Measurements from ENCODE around the gene RAB3GAP1. TPM values are rescaled to one million over a fixed set of nuclear protein-coding genes. Genes with fewer than 3 reads are reported as not detected.
"Not testable (repeated sequence)": the region's sequence is repeated elsewhere in the genome, so short reads cannot be mapped to it uniquely, and the experiment has no call there.

RAB3GAP1 gene
- total RNA-seq, 1 donor from 2014 or later, result 32.0 TPM

DNA sequence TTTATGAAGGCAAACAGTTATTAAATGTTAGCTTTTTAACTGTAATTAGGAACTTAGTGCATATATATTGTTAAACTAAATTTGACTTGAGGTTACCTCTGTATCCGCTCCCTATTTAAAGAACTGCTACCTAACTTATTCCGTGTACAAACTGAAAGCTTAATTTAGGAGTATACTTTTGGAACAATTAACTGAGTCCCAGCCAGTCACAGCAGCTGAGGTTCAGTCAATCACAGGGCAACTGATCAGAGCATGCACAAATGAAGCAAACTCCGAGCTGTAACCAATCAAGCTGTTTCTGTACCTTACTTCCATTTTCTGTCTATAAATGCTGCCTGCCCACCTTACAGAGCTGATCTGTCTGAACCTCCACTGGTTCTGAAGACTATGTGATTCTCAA lies 61.2 kb downstream of the RAB3GAP1 start:
- H3K9me3 Mint-ChIP-seq, result peaks cover 2% of the 10 kb centered on the region
- peaks cover 9% of the 10 kb centered on the region for H3K36me3 Mint-ChIP-seq (ENCODE audit: low read depth)
- H3K27me3 Mint-ChIP-seq (ENCODE audit: low read depth), result no peaks in the 10 kb centered on the region
- H3K27ac Mint-ChIP-seq (ENCODE audit: unreplicated experiment), result no peak overlapping the region
- TF ChIP-seq CTCF (conservative IDR thresholded peaks at IDR 0.05), result no peak
- no peak overlapping the region for H3K4me3 Mint-ChIP-seq
- no peak for DNase-seq (ENCODE audit: low read depth, low spot score)
- no peaks in the 10 kb centered on the region for H3K4me1 Mint-ChIP-seq

GRCh38 chr2:135119582-135119981 lies 67.5 kb downstream of the RAB3GAP1 start:
- H3K4me1 Mint-ChIP-seq, result no peaks in the 10 kb centered on the region
- H3K27ac Mint-ChIP-seq (ENCODE audit: unreplicated experiment), result no peak overlapping the region
- DNase-seq (ENCODE audit: low read depth, low spot score), result no peak
- peaks cover 16% of the 10 kb centered on the region for H3K36me3 Mint-ChIP-seq (ENCODE audit: low read depth)
- no peaks in the 10 kb centered on the region for H3K9me3 Mint-ChIP-seq
- no peak for TF ChIP-seq CTCF (conservative IDR thresholded peaks at IDR 0.05)
- no peak overlapping the region for H3K4me3 Mint-ChIP-seq
- no peaks in the 10 kb centered on the region for H3K27me3 Mint-ChIP-seq (ENCODE audit: low read depth)

DNA sequence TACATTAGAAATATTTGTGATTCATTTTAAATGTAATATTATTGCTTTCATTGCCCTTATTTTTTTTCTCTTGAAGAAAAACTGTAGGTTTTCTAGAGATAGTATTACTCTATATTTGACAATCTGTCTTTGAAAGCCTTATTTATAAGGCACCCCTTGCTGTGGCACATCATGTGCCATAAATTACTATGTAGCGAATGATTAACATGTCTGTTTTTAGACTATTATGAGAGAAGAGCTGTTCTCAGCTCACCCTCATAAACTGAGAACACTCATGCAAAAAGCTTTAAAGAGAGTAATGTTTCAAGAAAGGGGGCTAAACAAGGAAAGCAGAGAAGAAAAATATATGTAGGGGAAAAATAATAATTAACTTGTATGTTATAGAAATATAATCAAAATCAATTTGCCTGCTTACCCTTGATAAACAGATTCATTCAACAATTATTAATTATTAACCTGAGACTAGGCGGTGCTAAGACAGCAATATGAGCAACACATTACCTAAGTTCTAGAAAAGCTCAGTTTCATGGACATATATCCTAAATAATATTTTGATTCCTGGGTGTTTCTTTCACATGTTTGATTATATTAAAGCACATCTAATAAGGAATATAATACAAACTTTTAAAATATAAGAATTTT lies 69.0 kb downstream of the RAB3GAP1 start:
- H3K36me3 Mint-ChIP-seq (ENCODE audit: low read depth), result peaks cover 18% of the 10 kb centered on the region
- H3K27me3 Mint-ChIP-seq (ENCODE audit: low read depth), result no peaks in the 10 kb centered on the region
- no peak for DNase-seq (ENCODE audit: low read depth, low spot score)
- no peak overlapping the region for H3K4me3 Mint-ChIP-seq
- TF ChIP-seq CTCF (conservative IDR thresholded peaks at IDR 0.05), result no peak
- H3K4me1 Mint-ChIP-seq, result no peaks in the 10 kb centered on the region
- no peaks in the 10 kb centered on the region for H3K9me3 Mint-ChIP-seq
- no peak overlapping the region for H3K27ac Mint-ChIP-seq (ENCODE audit: unreplicated experiment)

DNA sequence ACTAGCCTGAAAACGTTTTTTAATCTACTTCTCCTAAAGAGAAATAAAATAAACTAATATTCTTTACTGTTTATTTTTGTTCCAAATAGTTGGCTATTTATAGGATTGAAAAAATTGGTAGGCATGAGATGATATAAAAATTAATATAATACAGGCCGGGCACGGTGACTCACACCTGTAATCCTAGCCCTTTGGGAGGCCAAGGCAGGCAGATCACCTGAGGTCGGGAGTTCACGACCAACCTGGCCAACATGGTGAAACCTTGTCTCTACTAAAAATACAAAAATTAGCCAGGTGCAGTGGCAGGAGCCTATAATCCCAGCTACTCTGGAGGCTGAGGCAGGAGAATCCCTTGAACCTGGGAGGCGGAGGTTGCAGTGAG lies 69.6 kb downstream of the RAB3GAP1 start:
- not testable (repeated sequence) for H3K27me3 Mint-ChIP-seq (ENCODE audit: low read depth); H3K27ac Mint-ChIP-seq (ENCODE audit: unreplicated experiment); H3K4me3 Mint-ChIP-seq; H3K9me3 Mint-ChIP-seq; H3K4me1 Mint-ChIP-seq; DNase-seq (ENCODE audit: low read depth, low spot score)
- peaks cover 18% of the 10 kb centered on the region for H3K36me3 Mint-ChIP-seq (ENCODE audit: low read depth)

- H3K36me3 Mint-ChIP-seq (ENCODE audit: low read depth), result peaks cover 17% of the 10 kb centered on the region
- H3K4me3 Mint-ChIP-seq, result no peak overlapping the region
- no peaks in the 10 kb centered on the region for H3K9me3 Mint-ChIP-seq
- H3K27ac Mint-ChIP-seq (ENCODE audit: unreplicated experiment), result no peak overlapping the region
- no peaks in the 10 kb centered on the region for H3K4me1 Mint-ChIP-seq
- no peak for TF ChIP-seq CTCF (conservative IDR thresholded peaks at IDR 0.05)
- H3K27me3 Mint-ChIP-seq (ENCODE audit: low read depth), result no peaks in the 10 kb centered on the region
- no peak for DNase-seq (ENCODE audit: low read depth, low spot score)
These were observed 73.1 kb downstream of the RAB3GAP1 start for GRCh38 chr2:135124924-135125886.

DNA sequence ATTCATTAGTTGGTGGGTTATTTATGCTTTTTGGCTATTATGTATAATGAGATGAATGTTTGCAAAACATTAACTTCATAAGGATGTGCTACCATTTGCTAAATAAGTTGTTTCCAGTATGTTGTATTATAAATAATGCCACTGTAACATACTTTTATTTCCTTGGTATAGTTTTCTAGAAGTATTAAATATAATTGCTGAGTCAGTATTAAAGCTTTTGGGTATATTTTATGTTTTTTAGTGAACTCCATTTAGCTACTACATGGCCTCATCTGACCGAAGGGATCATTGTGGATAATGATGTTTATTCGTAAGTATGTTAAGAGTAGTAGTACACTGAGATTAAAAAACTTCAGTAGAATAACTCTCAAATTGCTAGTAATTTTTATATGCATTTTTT lies 73.8 kb downstream of the RAB3GAP1 start:
- H3K9me3 Mint-ChIP-seq, result no peaks in the 10 kb centered on the region
- DNase-seq (ENCODE audit: low read depth, low spot score), result no peak
- H3K27ac Mint-ChIP-seq (ENCODE audit: unreplicated experiment), result no peak overlapping the region
- no peak for TF ChIP-seq CTCF (conservative IDR thresholded peaks at IDR 0.05)
- peaks cover 17% of the 10 kb centered on the region for H3K36me3 Mint-ChIP-seq (ENCODE audit: low read depth)
- H3K4me3 Mint-ChIP-seq, result no peak overlapping the region
- no peaks in the 10 kb centered on the region for H3K4me1 Mint-ChIP-seq
- H3K27me3 Mint-ChIP-seq (ENCODE audit: low read depth), result no peaks in the 10 kb centered on the region

All from neural crest cell (in vitro differentiated cells).